Naive thymus-derived CD4-positive, alpha-beta T cell (primary cell): Measurements from ENCODE around the gene FRMPD2. TPM values are rescaled to one million over a fixed set of nuclear protein-coding genes. Genes with fewer than 3 reads are reported as not detected.

ENCODE experiments used
- ATAC-seq: fragments of 150-1000 bp; cut with Tn5 transposase; 2 replicates; pipeline ENCODE4 v1.10.0; 2021; ENCODE audit warnings: mild to moderate bottlenecking, moderate library complexity
- CTCF ChIA-PET: fragments of 350-600 bp; sonication (Branson Sonifier 250); formaldehyde crosslinking; loops from one replicate; lab custom pipeline; 2021; ENCODE audit warnings: antibody characterized with exemption; lab: Charles Lee
- POLR2A ChIA-PET: fragments of 350-600 bp; sonication (Branson Sonifier 250); formaldehyde crosslinking; loops from one replicate; lab custom pipeline; 2021; ENCODE audit warnings: antibody characterized with exemption, inconsistent platforms; lab: Charles Lee
- DNase-seq, 9 donors: peaks; one replicate each; pipeline versions ENCODE4 v3.0.0 to v3.0.0-alpha.2; 2020 to 2022; ENCODE audit warnings: mixed read lengths in 1 of 9
- H3K27ac ChIP-seq: one replicate; pipeline ENCODE4 v1.7.0; 2013; ENCODE audit warnings: mild to moderate bottlenecking, low read depth, low read length, moderate library complexity
- H3K27me3 ChIP-seq, 2 donors: one replicate each; pipeline ENCODE4 v1.7.0; 2013; ENCODE audit warnings: low read length in 2 of 2, mild to moderate bottlenecking in 2 of 2, moderate library complexity in 2 of 2; ENCODE audit not compliant: control insufficient read depth in 2 of 2, insufficient read depth in 2 of 2
- H3K36me3 ChIP-seq, 3 experiments: 1 replicate in 2 of 3; 2 replicates in 1 of 3; pipeline ENCODE4 v1.7.0; 2013; ENCODE audit warnings: low read length in 3 of 3, mild to moderate bottlenecking in 3 of 3, moderate library complexity in 1 of 3; ENCODE audit not compliant: insufficient read depth in 3 of 3, control insufficient read depth in 2 of 3
- H3K4me1 ChIP-seq, 2 donors: one replicate each; pipeline ENCODE4 v1.7.0; 2013; ENCODE audit warnings: low read length in 2 of 2, mild to moderate bottlenecking in 2 of 2, moderate library complexity in 1 of 2; ENCODE audit not compliant: control insufficient read depth in 2 of 2, insufficient read depth in 2 of 2
- H3K4me3 ChIP-seq: 2 replicates; pipeline ENCODE4 v1.7.0; 2013; ENCODE audit warnings: mild to moderate bottlenecking, low read length
- H3K9me3 ChIP-seq, 3 experiments: 1 replicate in 2 of 3; 2 replicates in 1 of 3; pipeline ENCODE4 v1.7.0; 2013; ENCODE audit warnings: low read length in 3 of 3; ENCODE audit not compliant: control insufficient read depth in 2 of 3
- H3K27ac Mint-ChIP-seq, 9 donors: one replicate each; pipeline ENCODE4 v1.8.0; 2020 to 2022; ENCODE audit warnings: mixed read lengths in 9 of 9, mild to moderate bottlenecking in 8 of 9, moderate library complexity in 5 of 9, inconsistent platforms in 2 of 9
- H3K27me3 Mint-ChIP-seq, 5 donors: one replicate each; pipeline ENCODE4 v1.8.0; 2021 to 2022; ENCODE audit warnings: mixed read lengths in 5 of 5, mild to moderate bottlenecking in 1 of 5
- H3K36me3 Mint-ChIP-seq, 5 donors: one replicate each; pipeline ENCODE4 v1.8.0; 2020 to 2022; ENCODE audit warnings: mixed read lengths in 5 of 5, mild to moderate bottlenecking in 3 of 5, inconsistent platforms in 1 of 5
- H3K4me1 Mint-ChIP-seq, 7 donors: one replicate each; pipeline ENCODE4 v1.8.0; 2020 to 2022; ENCODE audit warnings: mixed read lengths in 7 of 7, mild to moderate bottlenecking in 3 of 7, inconsistent platforms in 1 of 7
- H3K4me3 Mint-ChIP-seq, 10 donors: one replicate each; pipeline ENCODE4 v1.8.0; 2020 to 2022; ENCODE audit warnings: mild to moderate bottlenecking in 10 of 10, mixed read lengths in 10 of 10, moderate library complexity in 6 of 10, inconsistent platforms in 2 of 10
- H3K9me3 Mint-ChIP-seq, 11 donors: one replicate each; pipeline ENCODE4 v1.8.0; 2020 to 2022; ENCODE audit warnings: mixed read lengths in 11 of 11, mild to moderate bottlenecking in 4 of 11, inconsistent platforms in 1 of 11, moderate library complexity in 1 of 11
- intact Hi-C, 2 donors: fragments of 100-400 bp; cut with micrococcal nuclease; formaldehyde crosslinking; loops; one replicate each; pipeline ENCODE4 v1.15.1; 2023
- polyA plus RNA-seq, 2 donors: library from polyadenylated mRNA; unstranded; fragments of 300-500 nt; fragmentation: Illumina TruSeq; gene quantifications; one replicate each; pipeline ENCODE4 v1.2.3, GENCODE V29; 2021
- total RNA-seq, 6 experiments: library from RNA in 5 of 6; stranded (reverse) in 5 of 6; gene quantifications; 1 replicate in 5 of 6; 2 replicates in 1 of 6; pipeline ENCODE4 v1.2.3 and lab custom pipeline; 2021 to 2026

FRMPD2 gene
- total and polyA plus RNA-seq, 7 experiments from 2014 or later, result 0.24 TPM; not detected in 6

DNA sequence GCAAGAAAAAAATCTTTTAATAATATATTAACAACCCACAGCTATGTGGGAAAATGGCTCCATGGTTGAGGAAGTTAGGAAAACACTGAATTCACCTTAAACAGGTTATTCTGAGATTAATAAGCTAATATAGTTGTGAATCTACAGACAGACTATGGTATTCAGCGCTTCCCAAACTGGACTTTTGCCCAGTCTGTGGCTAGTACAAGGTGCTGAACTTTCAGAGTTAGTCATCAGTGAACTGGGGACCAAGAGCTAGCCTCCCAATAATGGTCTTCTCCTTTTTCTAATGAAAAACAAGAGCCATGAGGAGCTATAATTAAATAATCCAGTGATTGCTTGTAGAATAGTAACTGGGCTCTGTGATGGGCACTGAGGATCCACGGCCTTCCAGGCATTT, 65.3 kb downstream of the FRMPD2 start:
- H3K4me1 ChIP-seq, result no peaks in the 10 kb centered on the region
- no peaks in the 10 kb centered on the region for H3K36me3 Mint-ChIP-seq
- no peak overlapping the region for H3K27ac Mint-ChIP-seq
- no peak overlapping the region for H3K27ac ChIP-seq
- no peak for DNase-seq
- peaks cover 0 to 19% (median 4%) of the 10 kb centered on the region in 5 donors for H3K27me3 Mint-ChIP-seq
- no peaks in the 10 kb centered on the region for H3K27me3 ChIP-seq
- no peaks in the 10 kb centered on the region for H3K4me1 Mint-ChIP-seq
- CTCF ChIA-PET, result no interaction called here
- no peaks in the 10 kb centered on the region for H3K9me3 Mint-ChIP-seq
- no peak overlapping the region for H3K4me3 ChIP-seq
- H3K9me3 ChIP-seq, result no peaks in the 10 kb centered on the region
- POLR2A ChIA-PET, result no interaction called here
- no peak overlapping the region for H3K4me3 Mint-ChIP-seq
- intact Hi-C loops, result no loop called here
- ATAC-seq, result no peak
- H3K36me3 ChIP-seq, result no peaks in the 10 kb centered on the region

DNA sequence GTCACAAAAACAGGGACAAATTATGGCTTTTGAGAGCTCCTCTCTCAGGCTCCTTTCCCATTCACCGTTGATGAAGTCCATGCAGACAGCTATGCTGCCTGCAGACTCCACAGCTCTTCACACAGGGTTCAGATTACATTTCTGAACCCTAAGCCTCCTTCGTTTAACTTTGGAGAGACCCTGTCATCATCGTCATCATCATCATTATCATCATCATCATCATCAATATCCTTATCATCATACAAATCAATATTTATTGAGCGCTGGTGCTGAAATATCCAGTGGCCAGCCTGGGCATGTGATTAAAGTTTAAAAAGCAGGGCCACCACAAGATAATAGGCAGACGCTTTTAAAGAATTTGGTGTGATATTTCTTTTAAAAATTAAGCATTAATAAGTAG, 66.6 kb downstream of the FRMPD2 start:
- CTCF ChIA-PET, result no interaction called here
- no peaks in the 10 kb centered on the region for H3K9me3 Mint-ChIP-seq
- Histone ChIP-seq H3K9me3 (no peaks in the 10 kb centered on the region), H3K27me3 (no peaks in the 10 kb centered on the region), H3K27ac (no peak overlapping the region), H3K4me1 (no peaks in the 10 kb centered on the region), H3K36me3 (no peaks in the 10 kb centered on the region), H3K4me3 (no peak overlapping the region)
- H3K4me3 Mint-ChIP-seq, result no peak overlapping the region
- ATAC-seq, result no peak
- DNase-seq, result no peak
- intact Hi-C loops, result no loop called here
- no peaks in the 10 kb centered on the region for H3K36me3 Mint-ChIP-seq
- POLR2A ChIA-PET, result no interaction called here
- no peaks in the 10 kb centered on the region for H3K4me1 Mint-ChIP-seq
- H3K27ac Mint-ChIP-seq, result no peak overlapping the region
- H3K27me3 Mint-ChIP-seq, result peaks cover 0 to 18% (median 4%) of the 10 kb centered on the region in 5 donors

DNA sequence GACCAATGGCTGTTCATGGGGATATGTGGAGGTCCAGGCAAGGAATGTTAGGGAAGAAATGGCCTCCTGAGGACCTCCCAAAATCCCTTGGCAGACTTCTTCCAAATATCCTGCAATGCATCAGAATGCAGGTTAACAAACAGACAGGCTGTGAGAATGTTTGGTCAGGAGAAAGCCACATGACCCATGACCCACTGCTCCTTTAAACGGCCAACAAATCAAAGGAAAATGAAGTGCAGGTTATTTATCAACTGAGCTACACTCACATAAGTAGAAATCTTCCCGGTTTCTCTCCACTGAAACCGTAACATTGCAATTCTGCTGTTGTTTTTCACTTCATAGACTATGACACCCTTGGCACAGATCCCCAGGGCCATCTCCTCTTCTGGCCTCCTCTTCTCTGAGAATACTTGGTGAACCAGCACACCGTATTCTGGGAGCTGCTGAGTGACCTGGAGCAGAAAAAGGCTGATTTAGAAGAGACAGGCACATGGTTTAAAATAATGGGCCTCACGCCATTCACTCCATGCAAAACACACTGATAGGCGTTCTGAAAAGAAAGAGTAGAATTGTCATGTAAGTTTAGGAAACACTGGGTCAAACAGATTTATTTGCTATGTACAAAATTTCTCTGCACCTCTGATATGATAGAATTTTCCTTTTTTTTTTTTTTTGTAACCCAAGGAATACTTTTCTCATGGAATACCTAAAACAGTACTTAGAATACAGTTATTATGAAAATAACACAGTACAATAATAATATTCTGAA, 67.8 kb downstream of the FRMPD2 start:
- no peaks in the 10 kb centered on the region for H3K9me3 Mint-ChIP-seq
- H3K4me3 ChIP-seq, result no peak overlapping the region
- no peaks in the 10 kb centered on the region for H3K36me3 Mint-ChIP-seq
- no peaks in the 10 kb centered on the region for H3K4me1 Mint-ChIP-seq
- intact Hi-C loops, result no loop called here
- H3K27ac Mint-ChIP-seq, result no peak overlapping the region
- no peaks in the 10 kb centered on the region for H3K9me3 ChIP-seq
- ATAC-seq (no peak), DNase-seq (no peak)
- ChIA-PET CTCF (no interaction called here), POLR2A (no interaction called here)
- no peaks in the 10 kb centered on the region for H3K4me1 ChIP-seq
- no peak overlapping the region for H3K4me3 Mint-ChIP-seq
- no peaks in the 10 kb centered on the region for H3K36me3 ChIP-seq
- H3K27ac ChIP-seq, result no peak overlapping the region
- peaks cover 0 to 11% (median 4%) of the 10 kb centered on the region in 5 donors for H3K27me3 Mint-ChIP-seq
- H3K27me3 ChIP-seq, result no peaks in the 10 kb centered on the region

DNA sequence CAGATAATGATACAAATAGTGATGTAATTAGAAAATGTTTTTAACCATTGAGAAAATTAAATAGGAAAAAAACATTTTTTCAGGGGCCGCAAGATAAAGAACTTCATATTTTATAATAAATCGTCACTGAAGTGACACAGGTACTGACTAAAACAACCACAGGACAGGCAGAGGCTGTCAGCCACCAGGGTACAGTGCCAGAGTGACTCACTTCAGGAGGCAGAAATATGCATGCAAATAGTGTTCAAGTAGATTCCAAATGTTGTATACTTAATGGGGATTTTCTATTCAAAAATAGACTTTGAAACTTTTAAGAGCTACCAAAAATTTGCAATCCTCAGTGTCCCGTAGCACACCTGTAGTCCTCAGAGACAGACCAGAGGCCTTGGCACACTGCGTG, 68.6 kb downstream of the FRMPD2 start:
- Histone ChIP-seq H3K9me3 (no peaks in the 10 kb centered on the region), H3K36me3 (no peaks in the 10 kb centered on the region), H3K4me1 (no peaks in the 10 kb centered on the region), H3K27me3 (no peaks in the 10 kb centered on the region), H3K27ac (no peak overlapping the region), H3K4me3 (no peak overlapping the region)
- peaks cover 0 to 11% (median 5%) of the 10 kb centered on the region in 5 donors for H3K27me3 Mint-ChIP-seq
- no peak overlapping the region for H3K4me3 Mint-ChIP-seq
- no peak overlapping the region for H3K27ac Mint-ChIP-seq
- no peaks in the 10 kb centered on the region for H3K9me3 Mint-ChIP-seq
- ATAC-seq, result no peak
- POLR2A ChIA-PET, result no interaction called here
- no peaks in the 10 kb centered on the region for H3K4me1 Mint-ChIP-seq
- DNase-seq, result no peak
- CTCF ChIA-PET, result no interaction called here
- intact Hi-C loops, result no loop called here
- no peaks in the 10 kb centered on the region for H3K36me3 Mint-ChIP-seq

DNA sequence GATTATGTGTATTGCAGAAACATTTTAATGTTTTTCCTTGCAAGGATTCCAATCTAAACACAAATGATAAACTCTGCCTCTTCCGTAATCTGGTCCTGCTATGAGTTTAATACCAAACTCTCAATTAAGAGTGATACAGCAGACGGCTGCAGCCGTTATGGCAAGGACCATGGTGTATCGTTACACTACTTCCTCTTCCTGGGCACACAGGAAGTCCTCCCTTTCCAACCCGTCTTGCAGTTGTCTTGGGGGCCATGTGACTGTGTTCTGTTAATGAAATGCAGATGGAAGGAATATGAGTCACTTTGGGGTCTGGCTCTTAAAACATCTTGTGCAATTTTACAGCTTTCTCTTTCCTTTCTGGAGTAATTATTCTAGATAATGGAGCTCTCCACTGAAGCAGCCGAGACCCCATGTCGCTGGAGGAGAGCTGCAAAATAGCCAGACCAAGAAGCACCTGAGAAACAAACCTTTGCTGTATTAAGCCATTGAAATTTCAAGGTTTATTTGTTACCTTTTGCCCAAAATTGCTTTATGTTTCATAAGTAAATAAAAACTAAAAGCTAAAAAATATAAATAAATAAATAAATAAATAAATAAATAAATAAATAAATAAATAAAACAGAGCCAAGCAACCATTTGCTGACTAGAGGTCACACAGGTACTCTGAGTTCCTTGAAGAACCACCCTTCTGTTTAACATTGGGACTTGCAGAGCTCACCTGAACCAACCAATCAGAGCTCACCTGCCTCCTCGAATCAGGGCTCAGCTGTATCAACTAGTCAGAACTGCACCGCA, 74.7 kb downstream of the FRMPD2 start:
- Mint-ChIP-seq H3K9me3 (peaks cover 0 to 5% (median 0%) of the 10 kb centered on the region in 11 donors), H3K27ac (no peak overlapping the region), H3K36me3 (no peaks in the 10 kb centered on the region), H3K27me3 (peaks cover 0 to 6% (median 5%) of the 10 kb centered on the region in 5 donors), H3K4me1 (peaks cover 0 to 4% (median 0%) of the 10 kb centered on the region in 7 donors), H3K4me3 (no peak overlapping the region)
- Histone ChIP-seq H3K9me3 (no peaks in the 10 kb centered on the region), H3K36me3 (no peaks in the 10 kb centered on the region), H3K27me3 (no peaks in the 10 kb centered on the region), H3K4me3 (no peak overlapping the region), H3K27ac (no peak overlapping the region), H3K4me1 (no peaks in the 10 kb centered on the region)
- ChIA-PET POLR2A (no interaction called here), CTCF (no interaction called here)
- DNase-seq (no peak), ATAC-seq (peak; percentile 51)
- intact Hi-C loops, result no loop called here

DNA sequence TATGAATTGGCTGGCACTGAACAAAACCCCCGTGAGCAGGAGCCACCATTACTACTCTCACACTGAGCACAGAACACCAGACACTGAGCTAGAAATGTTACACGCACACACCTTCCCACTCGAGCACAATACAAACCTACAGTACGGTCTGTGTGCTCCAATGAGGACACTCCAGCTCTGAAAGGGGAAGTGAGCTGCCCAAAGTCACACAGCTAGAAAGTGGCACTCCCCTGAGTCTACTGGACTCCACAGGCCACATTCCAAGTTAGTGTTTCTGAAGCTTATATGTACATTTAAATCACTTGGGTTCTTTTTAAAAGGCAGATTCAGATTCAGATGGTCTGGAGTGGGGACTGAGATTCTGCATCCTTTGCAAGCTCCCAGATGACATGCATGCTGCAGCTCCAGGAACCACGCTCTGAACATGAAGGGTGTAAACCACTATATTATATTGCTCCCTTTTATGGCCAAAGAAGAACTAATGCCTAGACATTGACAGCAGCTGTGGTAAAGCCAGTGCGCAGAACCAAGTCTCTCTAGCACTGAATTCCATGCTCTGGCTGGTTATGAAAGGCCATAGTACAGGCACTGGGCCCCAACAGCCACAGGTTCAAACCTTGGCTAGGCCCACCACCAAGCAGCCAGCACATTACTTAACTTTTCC, 77.1 kb downstream of the FRMPD2 start:
- Mint-ChIP-seq H3K9me3 (peaks cover 0 to 5% (median 0%) of the 10 kb centered on the region in 11 donors), H3K36me3 (no peaks in the 10 kb centered on the region), H3K27me3 (peaks cover 0 to 5% (median 4%) of the 10 kb centered on the region in 5 donors), H3K4me1 (peaks cover 0 to 4% (median 0%) of the 10 kb centered on the region in 7 donors), H3K27ac (no peak overlapping the region), H3K4me3 (no peak overlapping the region)
- DNase-seq, result no peak
- intact Hi-C loops, result no loop called here
- ChIA-PET CTCF (no interaction called here), POLR2A (no interaction called here)
- ATAC-seq, result peak; percentile 47
- H3K4me1 ChIP-seq, result no peaks in the 10 kb centered on the region
- no peaks in the 10 kb centered on the region for H3K36me3 ChIP-seq
- no peaks in the 10 kb centered on the region for H3K27me3 ChIP-seq
- no peak overlapping the region for H3K4me3 ChIP-seq
- H3K9me3 ChIP-seq, result no peaks in the 10 kb centered on the region
- no peak overlapping the region for H3K27ac ChIP-seq
